HG03432 (cell line): Measurements from ENCODE around the gene MATCAP1.
A peak's percentile ranks its signal among the peaks of the same experiment; 100 is the strongest.

ENCODE experiments used
- ATAC-seq: cut with Tn5 transposase; IDR thresholded peaks from one replicate; pipeline ENCODE4 v1.9.1; 2021; ENCODE audit warnings: mild to moderate bottlenecking, moderate library complexity; ENCODE audit not compliant: unreplicated experiment

Gene MATCAP1

DNA sequence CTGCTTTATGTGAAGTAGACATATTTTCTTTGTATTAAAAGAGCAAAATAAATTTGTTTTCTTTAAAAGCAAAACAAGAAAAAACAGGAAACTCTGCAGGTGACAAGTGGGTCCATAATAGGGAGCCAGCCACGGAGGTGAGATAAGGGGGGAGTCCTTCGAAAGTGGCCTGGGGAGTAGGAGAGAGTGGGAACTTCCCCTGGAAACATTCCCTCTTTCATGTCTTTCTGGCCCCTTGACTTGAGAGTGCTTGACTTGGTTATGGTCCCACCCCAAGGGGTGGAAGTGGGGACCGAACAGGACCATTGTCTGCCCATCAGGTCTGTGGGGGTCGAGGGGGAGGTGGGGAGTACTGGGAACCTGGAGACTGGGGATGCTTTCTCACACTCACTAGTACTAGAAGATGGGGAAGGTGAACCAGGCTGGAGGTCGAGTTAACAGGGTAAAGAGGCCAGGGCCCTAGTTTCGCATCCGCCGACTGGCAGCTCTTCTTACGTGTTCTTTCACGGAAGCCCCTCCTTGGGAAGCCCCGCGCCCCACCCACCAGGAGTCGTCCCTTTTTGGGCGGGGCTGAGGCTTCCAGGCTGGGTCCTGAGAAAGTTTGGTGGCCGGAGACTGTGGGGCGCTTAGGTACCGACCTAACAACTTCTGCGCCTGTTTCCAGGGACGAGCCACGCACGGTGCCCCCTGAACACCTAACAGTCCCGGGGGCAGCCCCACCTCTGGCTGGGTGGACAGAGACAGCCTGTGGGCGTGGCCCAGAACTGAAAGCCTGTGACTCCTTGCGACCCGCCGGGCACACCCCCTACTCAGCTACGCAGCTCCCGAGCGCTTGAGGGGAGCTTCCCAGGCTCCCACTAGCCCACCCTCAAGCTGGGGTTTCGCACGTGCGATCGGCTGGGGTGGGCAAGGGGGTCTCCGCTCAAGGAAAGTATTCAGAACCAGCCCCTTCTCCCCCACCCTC lies 24.8 kb downstream of the MATCAP1 start:
- peak; percentile 42 for ATAC-seq

GRCh38 chr16:67157892-67158635 lies 25.7 kb downstream of the MATCAP1 start:
- no peak for ATAC-seq

DNA sequence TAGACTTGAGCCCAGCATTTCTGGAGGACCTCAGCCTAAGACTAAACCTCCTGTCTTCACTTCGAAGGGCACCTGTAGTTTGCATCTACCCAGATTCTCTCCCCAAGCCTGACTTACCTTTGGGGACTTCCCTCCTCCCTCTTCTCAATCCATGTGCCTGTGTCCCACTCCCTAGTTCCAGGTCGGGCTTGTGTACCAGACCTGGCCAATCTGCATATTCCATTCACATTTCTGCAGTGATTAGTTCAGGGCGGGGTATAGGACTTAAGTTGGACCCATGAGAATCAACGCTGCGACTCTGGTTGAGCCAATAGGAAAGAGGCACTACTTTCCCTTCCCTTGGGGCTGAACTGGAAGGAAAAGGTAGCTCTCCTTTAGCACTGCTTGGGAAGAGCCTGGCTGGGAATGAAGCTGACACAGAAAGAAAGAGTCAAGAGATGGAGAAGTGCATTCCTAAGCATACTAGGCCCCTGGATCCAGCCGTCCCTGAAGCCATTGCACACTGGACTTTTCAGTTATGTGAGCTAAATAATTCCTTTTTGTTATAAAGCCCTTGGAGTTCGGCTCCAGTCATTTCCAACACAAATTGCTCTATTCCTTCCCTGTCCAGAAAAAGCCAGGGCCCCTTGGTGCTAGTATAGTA lies 26.5 kb downstream of the MATCAP1 start:
- ATAC-seq = no peak

DNA sequence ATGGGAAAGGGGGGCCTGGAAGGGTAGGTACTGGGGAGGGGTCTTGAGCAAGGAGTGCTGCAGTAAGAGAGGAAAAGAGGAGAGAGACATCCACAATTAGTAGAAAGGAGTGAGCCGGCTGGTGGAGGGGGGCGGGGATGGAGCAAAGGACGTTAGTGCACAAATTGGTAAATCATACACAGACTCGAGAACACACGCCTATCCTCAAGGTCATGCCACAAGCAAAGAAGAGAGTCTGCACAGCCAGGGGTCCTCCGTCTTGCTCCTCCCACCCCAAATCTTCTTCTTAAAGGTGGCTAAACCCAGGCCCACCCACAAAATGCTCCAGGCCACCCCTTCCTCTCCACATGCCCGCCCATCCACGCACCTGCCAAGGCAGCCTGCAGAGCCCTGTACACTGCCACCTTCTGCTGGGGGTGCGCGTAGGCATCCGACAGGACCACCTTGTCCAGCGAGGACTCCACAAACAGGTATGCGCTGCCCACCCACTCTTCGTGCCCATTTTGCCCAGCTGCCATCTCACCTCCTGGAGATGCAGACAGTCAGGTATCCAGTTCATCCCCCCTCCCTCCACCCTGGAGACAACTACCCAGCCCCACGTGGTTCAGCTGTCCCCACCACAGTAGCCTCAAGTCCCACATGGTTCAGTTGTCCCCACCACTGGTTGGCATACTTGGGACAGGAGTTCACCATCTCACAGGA lies 27.5 kb downstream of the MATCAP1 start:
- no peak for ATAC-seq

DNA sequence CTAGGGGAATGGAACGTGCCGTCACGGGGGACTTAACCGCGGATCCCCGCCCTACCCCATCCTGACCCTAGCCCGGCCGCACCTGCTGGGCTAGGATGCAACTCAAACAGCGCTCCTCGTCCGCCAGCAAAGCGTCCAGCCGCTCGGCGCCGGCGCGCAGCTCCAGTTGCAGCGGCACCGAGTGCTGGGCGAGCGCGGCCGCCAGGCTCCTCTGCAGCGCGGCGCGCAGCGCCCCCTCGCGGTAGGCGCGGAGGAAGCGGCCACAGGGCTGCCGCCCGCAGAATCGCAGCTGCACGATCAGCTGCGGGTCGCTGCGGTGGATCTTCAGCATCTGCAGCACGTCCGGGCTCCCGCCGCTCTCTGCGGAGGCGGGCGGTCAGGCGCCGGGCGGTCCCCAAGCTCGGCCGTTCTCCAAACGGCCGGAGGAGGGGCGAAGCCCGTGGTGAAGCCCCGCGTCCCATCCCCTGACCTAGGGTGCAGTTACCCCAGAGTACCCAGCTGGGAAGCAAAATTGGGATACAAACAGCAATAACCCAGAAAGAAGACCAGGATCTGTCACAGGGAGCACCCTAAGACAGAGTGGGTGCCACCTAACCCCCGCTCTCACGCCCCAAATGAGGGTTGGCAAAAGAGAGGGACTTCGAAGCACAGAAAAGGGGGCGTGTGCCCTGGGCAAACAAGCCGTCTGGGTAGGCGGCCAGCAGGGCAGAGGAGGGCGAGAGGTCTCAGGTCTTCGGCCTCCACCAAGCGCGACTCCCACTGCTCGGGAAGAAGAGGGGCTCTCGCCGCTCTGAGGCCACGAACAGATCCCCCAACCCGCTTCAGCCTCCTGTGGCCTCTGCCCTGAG lies 28.2 kb downstream of the MATCAP1 start:
- no peak for ATAC-seq

DNA sequence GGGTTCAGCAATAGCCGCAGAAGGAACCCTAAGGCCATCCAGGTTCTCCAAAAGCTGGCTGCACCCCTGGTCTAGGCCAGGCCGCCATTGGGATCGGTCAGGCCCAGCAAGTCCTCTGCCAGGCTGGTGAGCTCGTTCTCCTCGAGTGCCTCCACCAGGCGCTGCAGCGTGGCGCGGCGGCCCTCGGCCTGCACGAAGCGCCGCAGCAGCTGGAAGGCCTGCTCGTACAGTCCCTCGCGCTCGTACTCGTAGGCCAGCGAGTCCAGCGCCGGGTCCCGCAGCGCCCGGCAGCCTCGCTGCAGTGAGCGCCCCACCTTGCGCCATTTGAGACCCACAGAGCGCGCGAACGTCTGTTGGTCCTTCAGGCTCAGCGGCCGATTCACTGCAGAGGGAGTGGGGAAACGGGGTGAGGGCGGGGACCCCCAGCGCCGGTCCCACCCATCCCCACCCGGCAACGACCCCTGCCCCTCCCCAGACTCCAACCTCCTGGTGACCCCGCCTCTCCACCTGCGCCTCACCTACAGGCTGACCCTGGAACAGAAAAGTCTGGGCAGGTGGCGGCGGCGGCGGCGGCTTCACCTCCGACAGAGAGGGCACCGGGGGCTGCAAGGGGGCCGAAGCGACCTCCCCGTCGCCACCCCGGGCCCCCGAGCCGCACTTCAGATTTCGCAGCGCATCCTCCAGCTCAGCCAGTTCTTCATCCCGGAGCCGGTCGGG lies 29.0 kb downstream of the MATCAP1 start:
- no peak for ATAC-seq

DNA sequence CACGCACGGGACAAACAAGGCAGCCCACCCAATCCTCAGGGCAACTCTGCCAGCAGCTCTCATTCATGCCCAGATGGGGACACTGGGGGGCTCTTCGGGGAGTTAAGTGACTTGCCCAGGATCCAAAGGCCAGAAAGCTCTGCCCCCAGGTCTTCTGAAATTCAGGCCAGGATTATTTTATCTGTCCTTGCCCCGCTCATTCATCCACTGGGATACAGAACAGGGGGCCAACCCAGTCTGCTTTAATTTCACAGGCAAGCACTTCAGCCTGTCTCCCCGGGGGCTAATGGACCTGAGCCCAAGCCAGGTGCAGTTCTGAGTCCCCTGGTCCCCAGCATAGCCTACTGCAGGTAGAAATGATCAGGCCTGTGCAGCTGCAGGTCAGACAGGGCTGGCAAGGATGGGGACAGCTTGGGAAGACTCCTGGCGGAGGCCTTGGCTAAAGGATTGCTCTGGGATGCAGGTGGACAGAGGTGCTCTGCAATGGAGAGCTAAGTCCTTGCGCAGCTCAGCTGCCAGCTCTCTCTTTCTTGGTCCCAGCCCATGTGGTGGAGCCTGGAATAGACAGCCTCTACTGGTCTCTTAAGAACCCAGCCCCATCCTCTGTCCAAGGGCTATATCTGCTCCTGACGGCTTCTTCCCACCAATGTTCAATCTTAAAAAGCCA lies 32.2 kb downstream of the MATCAP1 start:
- ATAC-seq = no peak

DNA sequence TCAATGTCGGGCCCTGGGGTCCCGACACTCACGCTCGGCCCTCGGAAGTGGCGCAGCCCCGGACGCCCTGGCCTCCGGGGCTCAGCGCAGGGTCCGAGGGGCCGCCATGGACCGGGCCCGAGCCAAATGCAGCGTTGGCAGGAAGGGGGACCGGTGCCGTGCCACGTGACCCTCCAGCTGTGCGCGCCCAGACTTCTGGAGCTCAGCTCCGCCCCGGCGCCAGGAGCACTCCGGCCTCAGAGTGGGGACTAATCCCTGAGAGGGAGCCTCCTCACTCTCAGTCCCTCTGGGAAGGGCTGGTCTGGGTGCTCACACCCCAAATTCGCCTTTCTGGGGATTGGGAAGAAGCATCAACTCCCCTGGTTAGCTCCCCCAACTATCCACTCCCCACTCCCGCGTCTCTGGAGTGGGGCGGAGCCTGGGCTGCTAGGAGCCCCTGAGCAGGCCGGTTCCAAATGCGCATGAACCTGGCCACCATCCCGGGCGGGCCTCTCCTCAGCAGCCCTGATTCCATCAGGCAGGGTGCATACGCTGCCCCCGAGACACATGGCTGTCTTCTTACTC lies 32.8 kb downstream of the MATCAP1 start, which contains the start of gene B3GNT9:
B3GNT9 (minus strand) TSS at position 166 of the 564 bp plus-strand sequence. CDS start 513 bp downstream, outside the sequence.
- ATAC-seq = peak; percentile 62

DNA sequence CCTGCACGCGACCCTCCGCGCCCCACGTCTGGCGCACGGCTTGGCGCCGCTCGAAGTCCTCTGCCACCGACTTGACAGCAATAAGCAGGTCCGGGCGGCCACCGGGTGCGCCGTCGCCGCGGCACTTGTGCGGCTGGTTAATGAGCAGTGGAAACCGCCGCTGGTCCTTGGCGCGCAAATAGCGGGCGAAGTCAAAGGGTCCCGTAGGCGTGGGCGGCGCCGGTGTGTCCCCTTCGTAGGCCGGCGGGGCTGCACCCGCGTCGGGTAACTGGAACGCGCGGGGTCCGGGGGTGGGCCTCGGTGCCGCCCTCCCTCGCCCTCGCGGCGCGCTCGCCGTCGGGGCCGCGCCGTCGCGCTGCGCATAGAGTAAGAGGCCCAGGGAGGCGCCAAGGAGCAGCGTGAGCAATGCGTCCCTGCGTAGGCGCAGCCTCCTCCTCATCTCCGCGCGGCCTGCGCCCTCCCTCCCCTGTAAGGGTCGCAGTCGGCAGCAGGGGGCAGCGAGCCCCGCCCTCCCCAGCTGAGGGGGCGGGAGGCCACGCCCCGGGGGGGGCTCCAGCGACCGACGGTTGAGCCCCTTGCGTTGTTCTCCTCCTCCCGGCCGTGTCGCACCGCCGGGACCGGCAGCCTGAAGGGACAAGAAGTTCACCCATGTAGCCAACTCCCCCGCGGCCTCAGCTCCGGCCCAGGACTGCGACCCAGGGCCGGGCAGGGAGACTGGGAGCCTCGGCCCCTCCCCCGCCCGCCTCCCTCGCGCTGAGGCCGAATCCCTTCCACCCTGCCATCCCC lies 33.5 kb downstream of the MATCAP1 start:
- ATAC-seq = peak; percentile 45

GRCh38 chr16:67149276-67150046 lies 34.3 kb downstream of the MATCAP1 start:
- ATAC-seq = no peak

- no peak for ATAC-seq
Observed at GRCh38 chr16:67148656-67149275, 35.0 kb downstream of the MATCAP1 start.

DNA sequence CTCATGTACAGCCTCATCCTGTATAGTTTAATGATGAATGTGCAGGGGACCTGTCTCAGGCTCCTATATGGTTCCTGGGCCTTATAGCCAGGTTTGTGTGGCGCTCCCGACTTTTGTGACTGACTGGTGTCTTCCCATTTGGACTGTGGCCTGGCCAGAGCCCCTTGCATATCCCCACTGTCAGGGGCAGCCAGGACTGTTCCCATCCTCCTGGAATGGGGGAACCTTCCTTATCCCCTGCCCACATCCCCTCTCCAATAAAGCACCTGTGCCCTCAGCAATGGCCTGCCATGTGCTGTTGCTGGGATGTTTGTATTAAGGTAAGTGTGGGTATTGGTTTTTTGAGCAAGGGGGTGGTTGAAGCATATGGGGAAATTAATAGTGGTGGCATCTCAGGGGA lies 35.5 kb downstream of the MATCAP1 start:
- ATAC-seq = no peak

DNA sequence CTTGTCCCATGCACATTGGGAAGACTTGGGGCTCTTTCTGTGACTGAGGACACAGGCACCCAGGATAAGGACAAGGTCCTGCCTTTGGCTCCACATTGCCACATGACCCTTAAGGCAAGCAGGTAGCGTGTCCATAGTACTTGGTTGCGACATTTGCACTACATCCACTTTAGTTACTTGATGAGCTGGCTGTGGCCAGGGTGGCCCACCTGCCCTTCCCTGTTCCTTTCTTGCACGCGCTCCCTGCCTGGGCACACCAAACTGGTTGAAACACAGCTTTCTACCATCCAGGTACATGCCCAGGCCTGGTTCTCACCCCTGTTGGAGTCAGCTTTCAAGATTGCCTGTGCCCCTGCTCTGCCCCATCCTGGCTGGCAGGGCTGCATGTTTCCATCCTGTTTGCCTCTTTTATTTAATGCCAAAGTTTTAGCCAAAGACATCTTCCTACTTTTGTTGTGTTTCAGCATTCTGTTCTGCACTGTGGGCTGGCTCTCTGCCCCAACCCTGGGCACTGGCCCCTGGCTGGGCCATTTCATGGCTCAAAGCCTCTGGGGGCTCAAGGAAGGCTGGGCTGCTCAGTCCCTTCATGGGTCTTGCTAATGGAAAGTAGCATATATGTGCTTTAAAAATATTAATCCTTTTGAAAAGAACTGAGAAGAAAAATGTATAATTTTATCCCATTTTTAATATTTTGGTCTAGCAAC lies 36.2 kb downstream of the MATCAP1 start:
- ATAC-seq = no peak

DNA sequence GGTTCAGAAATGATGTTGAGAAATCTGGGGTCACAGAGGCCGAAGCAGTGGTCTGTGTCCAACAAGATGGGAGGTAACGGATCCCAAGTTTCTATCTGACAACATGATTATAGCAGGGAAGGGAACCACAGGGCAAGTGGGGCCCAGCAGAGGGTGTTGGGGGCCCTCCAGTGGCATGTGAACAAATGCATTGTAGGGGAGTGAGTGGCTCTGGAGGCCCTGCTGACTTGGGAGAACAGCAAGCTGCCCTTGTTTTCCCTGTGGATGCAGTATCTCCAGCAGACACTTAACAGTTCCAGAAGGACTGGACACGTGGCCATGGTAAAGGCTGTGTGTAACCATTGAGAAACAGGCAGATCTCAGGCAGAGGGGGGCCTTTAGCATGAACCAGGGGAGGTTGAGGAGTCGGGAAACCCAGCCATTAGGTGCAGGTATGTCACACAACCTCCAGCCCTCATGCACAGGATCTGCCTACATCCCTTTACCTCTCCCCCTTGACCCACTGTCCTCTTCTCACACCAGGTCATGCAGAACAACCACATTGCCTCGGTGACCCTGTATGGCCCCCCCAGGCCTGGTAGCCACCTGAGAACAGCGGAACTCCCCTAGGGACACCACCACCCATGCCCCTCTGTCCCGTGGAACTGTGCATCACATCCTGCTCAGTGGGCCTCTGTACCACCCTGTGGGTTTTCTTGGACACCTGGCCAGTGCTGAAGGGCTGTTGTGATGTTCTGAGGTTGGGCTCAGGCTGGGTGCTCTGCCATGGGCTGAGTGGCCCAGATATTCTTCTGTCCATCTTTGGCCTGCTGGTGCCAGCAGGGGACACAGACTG lies 37.0 kb downstream of the MATCAP1 start:
- no peak for ATAC-seq

DNA sequence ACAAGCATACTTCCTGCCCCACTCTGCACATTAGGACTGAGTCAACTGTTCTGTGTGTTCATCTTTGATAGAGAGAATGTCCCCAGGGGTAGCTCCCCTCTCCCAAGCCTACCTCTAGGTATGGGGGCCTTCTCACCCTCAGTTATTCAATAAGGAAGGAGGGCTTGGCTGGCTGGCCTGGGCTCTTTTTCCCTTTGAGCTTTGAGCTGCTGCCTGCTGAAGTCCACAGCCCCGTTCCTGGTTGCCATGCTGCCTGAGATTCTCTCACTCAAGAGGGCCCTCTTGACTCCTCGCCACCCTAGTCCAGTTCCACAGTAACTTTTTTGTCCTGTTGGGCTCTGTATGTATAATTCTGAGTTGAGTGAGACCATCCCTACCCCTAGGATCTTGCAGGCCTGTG lies 38.0 kb downstream of the MATCAP1 start:
- ATAC-seq = no peak
